H1 (cell line): ENCODE measurements around the gene TNNI2. TPM values are rescaled to one million over a fixed set of nuclear protein-coding genes. Genes with fewer than 3 reads are reported as not detected.

ENCODE experiments used
- CTCF ChIA-PET: fragments of 300-600 bp; sonication (Branson Sonifier 250); formaldehyde crosslinking; loops from one replicate; lab custom pipeline; 2021; ENCODE audit not compliant: partially characterized antibody; lab: Charles Lee
- POLR2A ChIA-PET: fragments of 300-600 bp; sonication (Branson Sonifier 250); formaldehyde crosslinking; loops from one replicate; lab custom pipeline; 2021; ENCODE audit warnings: inconsistent platforms; ENCODE audit not compliant: partially characterized antibody; lab: Charles Lee
- DNase-seq, 2 experiments: peaks; one replicate each; pipeline versions ENCODE4 v3.0.0 to v3.0.0-alpha.2; 2010 to 2022; ENCODE audit warnings: low spot score in 2 of 2, low read depth in 1 of 2, mixed read lengths in 1 of 2
- FAIRE-seq: peaks from 2 replicates; lab custom pipeline; 2011; peaks lifted over from hg19 to GRCh38; lab: Jason Lieb, UNC
- H2AFZ ChIP-seq: 2 replicates; pipeline ENCODE4 v1.8.1; 2012; ENCODE audit warnings: low read length, inconsistent platforms
- H2AK5ac ChIP-seq: 2 replicates; pipeline ENCODE4 v1.6.1; 2013; ENCODE audit warnings: low read depth, low read length
- H2BK120ac ChIP-seq: replicated peaks from 2 replicates; pipeline ENCODE3; 2013; ENCODE audit warnings: low read depth, low read length, inconsistent platforms
- H2BK12ac ChIP-seq: 2 replicates; pipeline ENCODE4 v1.6.1; 2013; ENCODE audit warnings: low read depth, low read length
- H2BK15ac ChIP-seq: 2 replicates; pipeline ENCODE4 v1.6.1; 2013; ENCODE audit warnings: low read length
- H2BK20ac ChIP-seq: 2 replicates; pipeline ENCODE4 v1.6.1; 2013; ENCODE audit warnings: low read length
- H2BK5ac ChIP-seq: 2 replicates; pipeline ENCODE4 v1.6.1; 2013; ENCODE audit warnings: low read depth, low read length
- H3K14ac ChIP-seq: 2 replicates; pipeline ENCODE4 v1.6.1; 2013; ENCODE audit warnings: inconsistent platforms; ENCODE audit not compliant: insufficient read length
- H3K18ac ChIP-seq: 2 replicates; pipeline ENCODE4 v1.6.1; 2013; ENCODE audit warnings: low read length; ENCODE audit errors: extremely low read depth
- H3K23ac ChIP-seq: 2 replicates; pipeline ENCODE4 v1.6.1; 2013; ENCODE audit warnings: inconsistent platforms; ENCODE audit not compliant: insufficient read length
- H3K23me2 ChIP-seq: 2 replicates; pipeline ENCODE4 v1.6.1; 2013; ENCODE audit warnings: low read depth, low read length
- H3K27ac ChIP-seq: 2 replicates; pipeline ENCODE4 v1.6.1; 2011; ENCODE audit warnings: low read depth, low read length, inconsistent platforms
- H3K27me3 ChIP-seq, 4 experiments: replicated peaks in 1 of 4; 1 replicate in 1 of 4; 2 replicates in 3 of 4; pipeline versions ENCODE4 v1.6.1 to v1.8.1; 2011 to 2013; ENCODE audit warnings: low read length in 3 of 4, mild to moderate bottlenecking in 3 of 4, inconsistent platforms in 2 of 4, mixed read lengths in 2 of 4, moderate library complexity in 1 of 4; ENCODE audit not compliant: control insufficient read depth in 3 of 4, insufficient read depth in 3 of 4; ENCODE audit errors: extremely low read depth in 1 of 4
- H3K36me3 ChIP-seq, 4 experiments: 2 replicates each; pipeline versions ENCODE4 v1.6.1 to v1.8.1; 2011 to 2013; ENCODE audit warnings: mild to moderate bottlenecking in 4 of 4, low read length in 3 of 4, moderate library complexity in 2 of 4, control low read depth in 1 of 4, inconsistent platforms in 1 of 4; ENCODE audit not compliant: insufficient read depth in 4 of 4, control insufficient read depth in 2 of 4
- H3K4ac ChIP-seq: replicated peaks from 2 replicates; pipeline ENCODE3; 2013; ENCODE audit warnings: low read length, low read depth, mixed read lengths, inconsistent platforms; ENCODE audit not compliant: insufficient read length
- H3K4me1 ChIP-seq, 4 experiments: replicated peaks in 1 of 4; 1 replicate in 1 of 4; 2 replicates in 3 of 4; pipeline versions ENCODE4 v1.6.1 to v1.8.1; 2011 to 2013; ENCODE audit warnings: low read length in 3 of 4, inconsistent platforms in 2 of 4, mixed read lengths in 1 of 4; ENCODE audit not compliant: insufficient read depth in 4 of 4, control insufficient read depth in 3 of 4
- H3K4me2 ChIP-seq, 2 experiments: 2 replicates each; pipeline versions ENCODE4 v1.6.1 to v1.8.1; 2011 to 2013; ENCODE audit warnings: low read depth in 2 of 2, low read length in 2 of 2, control low read depth in 1 of 2, inconsistent platforms in 1 of 2, mild to moderate bottlenecking in 1 of 2; ENCODE audit not compliant: insufficient read depth in 1 of 2
- H3K4me3 ChIP-seq, 4 experiments: fragments of 200-600, 300-600 bp in 1 of 4; sonication (generic), shearing (Covaris generic), sonication (Bioruptor Twin) in 1 of 4; 2 replicates each; pipeline versions ENCODE4 v1.5.1 to v1.8.1; 2011 to 2016; ENCODE audit warnings: low read length in 4 of 4, low read depth in 3 of 4, control low read depth in 2 of 4, inconsistent platforms in 2 of 4, mild to moderate bottlenecking in 2 of 4, mixed read lengths in 1 of 4, moderate library complexity in 1 of 4; ENCODE audit not compliant: insufficient read depth in 2 of 4; ENCODE audit errors: extremely low read depth in 1 of 4
- H3K56ac ChIP-seq: replicated peaks from 2 replicates; pipeline ENCODE3; 2013; ENCODE audit warnings: low read depth, mild to moderate bottlenecking, mixed read lengths, low read length, inconsistent platforms; ENCODE audit not compliant: insufficient read length
- H3K79me1 ChIP-seq: 2 replicates; pipeline ENCODE4 v1.6.1; 2013; ENCODE audit warnings: low read depth, low read length, control low read depth
- H3K79me2 ChIP-seq, 2 experiments: 2 replicates each; pipeline versions ENCODE4 v1.6.1 to v1.8.1; 2012 to 2013; ENCODE audit warnings: low read length in 2 of 2, mild to moderate bottlenecking in 2 of 2, inconsistent platforms in 1 of 2; ENCODE audit not compliant: insufficient read depth in 2 of 2, control insufficient read depth in 1 of 2
- H3K9ac ChIP-seq, 4 experiments: replicated peaks in 1 of 4; 1 replicate in 1 of 4; 2 replicates in 3 of 4; pipeline versions ENCODE4 v1.6.1 to v1.8.1; 2011 to 2013; ENCODE audit warnings: low read depth in 3 of 4, low read length in 3 of 4, control low read depth in 2 of 4, mild to moderate bottlenecking in 2 of 4, moderate library complexity in 2 of 4, inconsistent platforms in 1 of 4; ENCODE audit errors: extremely low read depth in 1 of 4
- H3K9me3 ChIP-seq, 2 experiments: 2 replicates each; pipeline versions ENCODE4 v1.6.1 to v1.8.1; 2012 to 2013; ENCODE audit warnings: mild to moderate bottlenecking in 2 of 2, moderate library complexity in 2 of 2, control low read depth in 1 of 2, inconsistent platforms in 1 of 2, low read depth in 1 of 2, low read length in 1 of 2, mixed read lengths in 1 of 2; ENCODE audit not compliant: insufficient read depth in 2 of 2
- H4K20me1 ChIP-seq, 2 experiments: replicated peaks in 1 of 2; 2 replicates each; pipeline versions ENCODE3 to v1.8.1; 2011 to 2013; ENCODE audit warnings: inconsistent platforms in 2 of 2, low read length in 2 of 2, mild to moderate bottlenecking in 1 of 2; ENCODE audit not compliant: insufficient read depth in 2 of 2, control insufficient read depth in 1 of 2
- H4K5ac ChIP-seq: 2 replicates; pipeline ENCODE4 v1.6.1; 2013; ENCODE audit warnings: low read length, low read depth, mixed read lengths, inconsistent platforms; ENCODE audit not compliant: insufficient read length
- H4K8ac ChIP-seq: 2 replicates; pipeline ENCODE4 v1.8.0; 2013; ENCODE audit warnings: mild to moderate bottlenecking, moderate library complexity, low read length, inconsistent platforms; ENCODE audit not compliant: insufficient read depth; ENCODE audit errors: extremely low read depth
- H4K91ac ChIP-seq: replicated peaks from 2 replicates; pipeline ENCODE3; 2013; ENCODE audit warnings: low read length, mixed read lengths, inconsistent platforms; ENCODE audit not compliant: insufficient read length
- CBX8 ChIP-seq: fragments of 300-800, 300-1000 bp; sonication (generic); IDR thresholded peaks from 2 replicates; pipeline ENCODE4 v1.7.1; 2016; ENCODE audit warnings: low read depth, low read length, borderline replicate concordance
- CHD1 ChIP-seq: IDR thresholded peaks from 2 replicates; pipeline ENCODE4 v1.6.1; 2012; ENCODE audit warnings: low read depth, low read length, improper control_type of control experiment
- EGR1 ChIP-seq: IDR thresholded peaks from 2 replicates; pipeline ENCODE4 v1.6.1; 2011; ENCODE audit warnings: low read depth, low read length, borderline replicate concordance
- HDAC2 ChIP-seq, 2 experiments: fragments of 300-600 bp in 1 of 2; sonication (generic) in 1 of 2; IDR thresholded peaks; 2 replicates each; pipeline ENCODE4 v1.6.1; 2011 to 2012; ENCODE audit warnings: low read depth in 2 of 2, low read length in 2 of 2, mild to moderate bottlenecking in 2 of 2, moderate library complexity in 2 of 2, borderline replicate concordance in 1 of 2, inconsistent platforms in 1 of 2
- JUND ChIP-seq: IDR thresholded peaks from 2 replicates; pipeline ENCODE4 v1.6.1; 2011; ENCODE audit warnings: mild to moderate bottlenecking, improper control_type of control experiment, low read length
- POLR2A ChIP-seq, 2 experiments: IDR thresholded peaks; 1 replicate in 1 of 2; 2 replicates in 1 of 2; pipeline ENCODE4 v1.6.1; 2011; ENCODE audit warnings: low read depth in 2 of 2, low read length in 2 of 2, mild to moderate bottlenecking in 2 of 2; ENCODE audit errors: control extremely low read depth in 1 of 2
- POU5F1 ChIP-seq: IDR thresholded peaks from 2 replicates; pipeline ENCODE4 v1.6.1; 2011; ENCODE audit warnings: low read depth, mild to moderate bottlenecking, low read length, moderate library complexity
- SIN3A ChIP-seq, 2 experiments: IDR thresholded peaks in 1 of 2; conservative IDR thresholded peaks in 1 of 2; 2 replicates each; pipeline ENCODE4 v1.6.1; 2011 to 2012; ENCODE audit warnings: low read length in 2 of 2, improper control_type of control experiment in 1 of 2, low read depth in 1 of 2, mild to moderate bottlenecking in 1 of 2
- SP2 ChIP-seq: IDR thresholded peaks from 2 replicates; pipeline ENCODE4 v1.6.1; 2012; ENCODE audit warnings: mild to moderate bottlenecking, low read length, inconsistent platforms
- TAF7 ChIP-seq: optimal IDR thresholded peaks from 2 replicates; pipeline ENCODE3; 2011; ENCODE audit warnings: low read depth, mild to moderate bottlenecking, inconsistent platforms, low read length, moderate library complexity, borderline replicate concordance
- WGBS, 2 experiments: shearing (Covaris generic) in 1 of 2; methylation state at CpG; one replicate each; pipeline versions ENCODE4 v1.1.6 to v1.1.7; 2013 to 2015; ENCODE audit warnings: low lambda C conversion rate in 2 of 2, mixed read lengths in 2 of 2, inconsistent platforms in 1 of 2, low coverage in 1 of 2, missing lambda C conversion rate in 1 of 2; ENCODE audit not compliant: insufficient replicate concordance in 2 of 2, insufficient coverage in 1 of 2, insufficient read length in 1 of 2; ENCODE audit errors: extremely low coverage in 1 of 2, missing lambda C conversion rate in 1 of 2; 5-methylcytosine and 5-hydroxymethylcytosine counted together
- polyA plus RNA-seq, 7 experiments: library from polyadenylated mRNA; depleted of rRNA in 3 of 7; stranded (reverse) in 5 of 7; unstranded in 2 of 7; fragments of >200 nt in 5 of 7; fragments of 200-250 nt in 2 of 7; gene quantifications; 1 replicate in 5 of 7; 2 replicates in 1 of 7; 4 replicates in 1 of 7; pipeline versions ENCODE4 v1.2.1 to v1.2.3, GENCODE V29; 2011 to 2013; ENCODE audit warnings: missing spikeins in 2 of 7, mixed read lengths in 2 of 7
- total RNA-seq: library from RNA; stranded (reverse); fragmentation: NEBNext Ultra II Directional; extraction: Animal tissue kit (Norgen Biotek cat#: 25700); gene quantifications from 2 replicates; pipeline ENCODE4 v1.2.1, GENCODE V29; 2021

TNNI2 gene
- total and polyA plus RNA-seq, 2 of the 8 experiments (the other 6 are each of a cell fraction or from before 2014, with no cell fraction given), result not detected

- H2BK15ac ChIP-seq, result no peak overlapping the region
- no peak overlapping the region for H3K4me3 ChIP-seq
- no peaks in the 10 kb centered on the region for H3K9me3 ChIP-seq
- H3K18ac ChIP-seq, result no peak overlapping the region
- no peak overlapping the region for H4K5ac ChIP-seq
- H4K8ac ChIP-seq, result no peak overlapping the region
- FAIRE-seq (no peak), DNase-seq (no peak)
- H3K79me1 ChIP-seq, result no peaks in the 10 kb centered on the region
- H4K20me1 ChIP-seq, result peaks cover 0 to 2% of the 10 kb centered on the region in 2 experiments
- no peak overlapping the region for H3K23ac ChIP-seq
- no peak overlapping the region for H2AK5ac ChIP-seq
- H3K9ac ChIP-seq, result no peak overlapping the region
- TF ChIP-seq SIN3A (conservative IDR thresholded peaks at IDR 0.05 in 1 of 2, IDR thresholded peaks at IDR 0.05 in 1 of 2; ENCODE audit: low read depth in 1 of 2, low read length in 2 of 2) (no peak), POLR2A (IDR thresholded peaks at IDR 0.05; ENCODE audit: control extremely low read depth in 1 of 2, low read depth in 2 of 2, low read length in 2 of 2) (no peak), TAF7 (no peak), POU5F1 (no peak), CBX8 (no peak), CHD1 (no peak), SP2 (no peak), JUND (no peak), EGR1 (no peak), HDAC2 (IDR thresholded peaks at IDR 0.05; ENCODE audit: borderline replicate concordance in 1 of 2, low read depth in 2 of 2, low read length in 2 of 2) (no peak)
- H2BK20ac ChIP-seq, result no peak overlapping the region
- peaks cover 4% of the 10 kb centered on the region; the same call in 1 of the 2 replicates for H3K23me2 ChIP-seq
- no peak overlapping the region for H2BK120ac ChIP-seq
- H3K27ac ChIP-seq, result no peak overlapping the region
- WGBS, 2 experiments, result 86% methylated on average over 11 of the region's 15 CpGs; no CpG with 5 or more reads in 1 of the 2 experiments
- H3K36me3 ChIP-seq, result no peaks in the 10 kb centered on the region
- ChIA-PET CTCF (interaction anchor here (0.8 to 4.1 kb wide), 8 partner anchors 10 to 283 kb away, joined by 3 to 23 read pairs (median 6); no protein-coding TSS in a partner anchor), POLR2A (no interaction called here)
- no peak overlapping the region for H2BK12ac ChIP-seq
- H3K4me1 ChIP-seq, result peaks cover 0 to 13% (median 5%) of the 10 kb centered on the region in 4 experiments; a peak in 5 of 7 replicates
- H2AFZ ChIP-seq, result no peak overlapping the region
- no peak overlapping the region for H3K4ac ChIP-seq
- peaks cover 0 to 3% (median 0%) of the 10 kb centered on the region in 4 experiments; a peak in 1 of 7 replicates for H3K27me3 ChIP-seq
- no peak overlapping the region for H3K14ac ChIP-seq
- H3K56ac ChIP-seq, result no peak overlapping the region
- H3K79me2 ChIP-seq, result no peaks in the 10 kb centered on the region
- no peak overlapping the region for H3K4me2 ChIP-seq
- no peak overlapping the region for H2BK5ac ChIP-seq
- no peak overlapping the region for H4K91ac ChIP-seq
These were observed 28.0 kb downstream of the TNNI2 start for GRCh38 chr11:1866776-1867175.
